IMR-90 (cell line): ENCODE results near the gene STARD8. TPM values are rescaled to one million over a fixed set of nuclear protein-coding genes. Genes with fewer than 3 reads are reported as not detected.
A peak's percentile ranks its signal among the peaks of the same experiment; 100 is the strongest.

Source experiments
- ATAC-seq: fragments of 200-7000 bp; cut with Tn5 transposase; 2 replicates; pipeline ENCODE4 v1.9.1; 2020; ENCODE audit warnings: low read depth, mild to moderate bottlenecking, moderate library complexity
- BruUV-seq: library from RNA; stranded (reverse); fragments of 400-500 nt; replicated peaks from 2 replicates; lab custom pipeline; 2021; lab: Mats Ljungman, UMichigan
- CTCF ChIA-PET: fragments of 300-600 bp; formaldehyde crosslinking; extraction: SDS; loops from one replicate; lab custom pipeline; 2021; ENCODE audit warnings: antibody characterized with exemption; lab: Yijun Ruan, JAX
- POLR2A ChIA-PET: fragments of 300-600 bp; sonication (Branson Sonifier 250); formaldehyde crosslinking; loops from one replicate; lab custom pipeline; 2022; ENCODE audit warnings: antibody characterized with exemption; ENCODE audit not compliant: unreplicated experiment; lab: Charles Lee
- DNase-seq: peaks from one replicate; pipeline ENCODE4 v3.0.0; 2013
- H2AFZ ChIP-seq: replicated peaks from 2 replicates; pipeline ENCODE3; 2013; ENCODE audit warnings: low read length, mild to moderate bottlenecking; ENCODE audit not compliant: poor library complexity
- H2AK5ac ChIP-seq: 2 replicates; pipeline ENCODE4 v1.6.1; 2013; ENCODE audit warnings: low read depth, low read length, inconsistent platforms
- H2AK9ac ChIP-seq: replicated peaks from 2 replicates; pipeline ENCODE3; 2013; ENCODE audit warnings: mild to moderate bottlenecking, low read depth, low read length, moderate library complexity; ENCODE audit not compliant: poor library complexity
- H2BK120ac ChIP-seq: 2 replicates; pipeline ENCODE4 v1.6.1; 2013; ENCODE audit warnings: low read depth, low read length, inconsistent platforms
- H2BK15ac ChIP-seq: 3 replicates; pipeline ENCODE4 v1.6.1; 2013; ENCODE audit warnings: low read depth, low read length, inconsistent platforms
- H2BK20ac ChIP-seq: 2 replicates; pipeline ENCODE4 v1.6.1; 2013; ENCODE audit warnings: low read depth, mild to moderate bottlenecking, inconsistent platforms, low read length, moderate library complexity
- H2BK5ac ChIP-seq: 2 replicates; pipeline ENCODE4 v1.6.1; 2013; ENCODE audit warnings: mild to moderate bottlenecking, low read depth, low read length, inconsistent platforms; ENCODE audit not compliant: poor library complexity, severe bottlenecking
- H3K14ac ChIP-seq: replicated peaks from 2 replicates; pipeline ENCODE4 v1.6.1; 2013; ENCODE audit warnings: low read depth, low read length, inconsistent platforms
- H3K18ac ChIP-seq: 2 replicates; pipeline ENCODE4 v1.6.1; 2013; ENCODE audit warnings: low read depth, low read length, control low read depth
- H3K23ac ChIP-seq: 2 replicates; pipeline ENCODE4 v1.6.1; 2013; ENCODE audit warnings: low read depth, low read length, inconsistent platforms
- H3K27ac ChIP-seq: 2 replicates; pipeline ENCODE4 v1.5.1; 2013; ENCODE audit warnings: mild to moderate bottlenecking, control low read depth, low read length; ENCODE audit not compliant: insufficient read depth
- H3K27me3 ChIP-seq: 2 replicates; pipeline ENCODE4 v1.6.1; 2013; ENCODE audit warnings: low read length; ENCODE audit not compliant: control insufficient read depth, insufficient read depth
- H3K36me3 ChIP-seq: 2 replicates; pipeline ENCODE4 v1.6.1; 2013; ENCODE audit warnings: low read length, mixed read lengths; ENCODE audit not compliant: control insufficient read depth, insufficient read depth
- H3K4ac ChIP-seq: 2 replicates; pipeline ENCODE4 v1.6.1; 2013; ENCODE audit warnings: low read depth, low read length, inconsistent platforms
- H3K4me1 ChIP-seq: 2 replicates; pipeline ENCODE4 v1.6.1; 2013; ENCODE audit warnings: low read length, mixed read lengths; ENCODE audit not compliant: control insufficient read depth, insufficient read depth
- H3K4me2 ChIP-seq: 2 replicates; pipeline ENCODE4 v1.6.1; 2013; ENCODE audit warnings: low read depth, mild to moderate bottlenecking, control low read depth, low read length, moderate library complexity
- H3K4me3 ChIP-seq: 2 replicates; pipeline ENCODE4 v1.5.1; 2013; ENCODE audit warnings: low read depth, mild to moderate bottlenecking, control low read depth, low read length, moderate library complexity; ENCODE audit not compliant: insufficient read depth
- H3K56ac ChIP-seq: 2 replicates; pipeline ENCODE4 v1.6.1; 2013; ENCODE audit warnings: low read length, inconsistent platforms; ENCODE audit not compliant: insufficient read depth; ENCODE audit errors: extremely low read depth
- H3K79me1 ChIP-seq, 2 experiments: 2 replicates each; pipeline ENCODE4 v1.6.1; 2013; ENCODE audit warnings: low read length in 2 of 2, inconsistent platforms in 1 of 2, low read depth in 1 of 2
- H3K9ac ChIP-seq: 2 replicates; pipeline ENCODE4 v1.6.1; 2013; ENCODE audit warnings: low read depth, low read length, control low read depth
- H3K9me1 ChIP-seq: 2 replicates; pipeline ENCODE4 v1.6.1; 2013; ENCODE audit warnings: low read length, inconsistent platforms; ENCODE audit not compliant: insufficient read depth
- H3K9me3 ChIP-seq: 2 replicates; pipeline ENCODE4 v1.6.1; 2013; ENCODE audit warnings: low read length; ENCODE audit not compliant: control insufficient read depth, insufficient read depth
- H4K20me1 ChIP-seq: 2 replicates; pipeline ENCODE4 v1.6.1; 2013; ENCODE audit warnings: low read length, inconsistent platforms; ENCODE audit not compliant: insufficient read depth
- H4K5ac ChIP-seq: 2 replicates; pipeline ENCODE4 v1.6.1; 2013; ENCODE audit warnings: mild to moderate bottlenecking, low read depth, low read length, control low read depth
- H4K8ac ChIP-seq, 2 experiments: 2 replicates each; pipeline ENCODE4 v1.6.1; 2013; ENCODE audit warnings: low read depth in 2 of 2, low read length in 2 of 2, control low read depth in 1 of 2, inconsistent platforms in 1 of 2
- H4K91ac ChIP-seq: 2 replicates; pipeline ENCODE4 v1.6.1; 2013; ENCODE audit warnings: low read depth, low read length, inconsistent platforms; ENCODE audit not compliant: insufficient read depth
- RCOR1 ChIP-seq: IDR thresholded peaks from 2 replicates; pipeline ENCODE4 v1.6.1; 2012; ENCODE audit warnings: mild to moderate bottlenecking, low read length, improper control_type of control experiment; ENCODE audit not compliant: insufficient replicate concordance
- WGBS, 2 experiments: methylation state at CpG; one replicate each; pipeline versions ENCODE4 v1.1.5 to v1.1.7; 2013; ENCODE audit warnings: missing lambda C conversion rate in 2 of 2; ENCODE audit not compliant: insufficient read length in 1 of 2; ENCODE audit errors: extremely low coverage in 2 of 2; 5-methylcytosine and 5-hydroxymethylcytosine counted together
- dilution Hi-C: fragments of 300-500 bp; cut with HindIII; formaldehyde crosslinking; loops from one replicate; pipeline ENCODE4 v1.14.3; 2018; ENCODE audit warnings: low sequenced_read_pairs; ENCODE audit not compliant: unreplicated experiment
- in situ Hi-C: fragments of 300-500 bp; cut with MboI; formaldehyde crosslinking; loops from 3 replicates; pipeline ENCODE4 v1.14.3; 2019; ENCODE audit warnings: low sequenced_read_pairs, inconsistent platforms, mixed read lengths
- intact Hi-C: fragments of 100-400 bp; cut with micrococcal nuclease; formaldehyde crosslinking; loops from 2 replicates; pipeline ENCODE4 v1.10.0; 2022
- polyA plus RNA-seq, 3 experiments: library from polyadenylated mRNA; depleted of rRNA; stranded (reverse); fragments of >200 nt; gene quantifications; 2 replicates each; pipeline ENCODE4 v1.2.3, GENCODE V29; 2012; ENCODE audit warnings: low replicate concordance in 1 of 3
- total RNA-seq: library from RNA; depleted of rRNA; stranded (reverse); fragments of >200 nt; gene quantifications from 2 replicates; pipeline ENCODE4 v1.2.3, GENCODE V29; 2012
- TF ChIP-seq, protein P1 (sequence below): conservative IDR thresholded peaks from 2 replicates; pipeline ENCODE4 v1.5.1; 2012; ENCODE audit warnings: mild to moderate bottlenecking, low read depth, low read length, improper control_type of control experiment

The STARD8 gene
- total and polyA plus RNA-seq, 2 of the 4 experiments (the other 2 are of a cell fraction) = 1.6 to 2.3 TPM

DNA sequence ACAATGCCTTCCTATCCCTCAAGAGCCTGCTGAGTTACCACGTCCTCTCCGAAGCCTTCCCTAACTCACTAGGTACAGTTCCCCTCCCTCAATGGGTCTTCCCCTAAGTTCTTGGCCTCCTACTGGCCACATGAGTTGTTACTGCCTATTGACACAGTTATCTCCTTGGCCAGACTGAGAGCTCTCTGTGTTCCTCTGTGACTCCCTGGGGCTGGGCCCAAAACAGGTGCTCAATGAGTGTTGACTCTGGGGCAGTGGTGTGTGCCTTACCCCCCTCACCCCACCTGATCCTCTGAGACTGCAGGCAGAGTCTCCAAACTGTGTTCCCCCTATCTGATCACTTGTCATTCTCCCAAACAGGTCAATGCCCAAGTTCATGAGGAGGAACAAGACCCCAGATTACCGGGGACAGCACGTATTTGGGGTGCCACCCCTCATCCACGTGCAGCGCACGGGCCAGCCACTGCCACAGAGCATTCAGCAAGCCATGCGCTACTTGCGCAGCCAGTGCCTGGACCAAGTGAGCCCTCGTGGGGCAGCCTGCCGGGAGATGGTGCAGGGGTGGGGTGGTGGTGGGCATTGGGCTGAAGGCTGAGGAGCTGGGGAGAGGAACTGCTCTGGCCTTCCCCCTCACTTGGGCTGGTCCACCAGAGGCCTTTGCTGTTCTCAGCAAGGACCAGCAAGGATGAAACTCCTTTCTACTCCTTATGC, 72.6 kb downstream of the STARD8 start:
- H3K27me3 ChIP-seq = peaks cover 9% of the 10 kb centered on the region; the same call in 1 of the 2 replicates
- ChIA-PET POLR2A (no interaction called here), CTCF (no interaction called here)
- DNase-seq (no peak), ATAC-seq (peak; percentile 57)
- H3K9ac ChIP-seq = no peak overlapping the region
- no peak overlapping the region for H2BK5ac ChIP-seq
- peak overlapping the region; percentile 61 for H2AK9ac ChIP-seq
- in situ Hi-C loops (loop anchor here (10.0 to 25.0 kb wide), 2 partner anchors 205 to 533 kb away; no protein-coding TSS in a partner anchor), intact Hi-C loops (no loop called here), dilution Hi-C loops (no loop called here)
- H3K4me2 ChIP-seq = no peak overlapping the region
- H2BK15ac ChIP-seq = no peak overlapping the region
- H2BK120ac ChIP-seq = no peak overlapping the region
- no peaks in the 10 kb centered on the region for H3K9me3 ChIP-seq
- BruUV-seq = no TSS peak
- no peak overlapping the region for H3K4ac ChIP-seq
- no peak overlapping the region for H4K91ac ChIP-seq
- H3K27ac ChIP-seq = no peak overlapping the region
- H3K56ac ChIP-seq = no peak overlapping the region
- no peaks in the 10 kb centered on the region for H3K9me1 ChIP-seq
- no peak overlapping the region for H3K18ac ChIP-seq
- H2BK20ac ChIP-seq = no peak overlapping the region
- no peaks in the 10 kb centered on the region for H3K36me3 ChIP-seq
- TF ChIP-seq RCOR1 = no peak
- TF ChIP-seq, protein P1, sequence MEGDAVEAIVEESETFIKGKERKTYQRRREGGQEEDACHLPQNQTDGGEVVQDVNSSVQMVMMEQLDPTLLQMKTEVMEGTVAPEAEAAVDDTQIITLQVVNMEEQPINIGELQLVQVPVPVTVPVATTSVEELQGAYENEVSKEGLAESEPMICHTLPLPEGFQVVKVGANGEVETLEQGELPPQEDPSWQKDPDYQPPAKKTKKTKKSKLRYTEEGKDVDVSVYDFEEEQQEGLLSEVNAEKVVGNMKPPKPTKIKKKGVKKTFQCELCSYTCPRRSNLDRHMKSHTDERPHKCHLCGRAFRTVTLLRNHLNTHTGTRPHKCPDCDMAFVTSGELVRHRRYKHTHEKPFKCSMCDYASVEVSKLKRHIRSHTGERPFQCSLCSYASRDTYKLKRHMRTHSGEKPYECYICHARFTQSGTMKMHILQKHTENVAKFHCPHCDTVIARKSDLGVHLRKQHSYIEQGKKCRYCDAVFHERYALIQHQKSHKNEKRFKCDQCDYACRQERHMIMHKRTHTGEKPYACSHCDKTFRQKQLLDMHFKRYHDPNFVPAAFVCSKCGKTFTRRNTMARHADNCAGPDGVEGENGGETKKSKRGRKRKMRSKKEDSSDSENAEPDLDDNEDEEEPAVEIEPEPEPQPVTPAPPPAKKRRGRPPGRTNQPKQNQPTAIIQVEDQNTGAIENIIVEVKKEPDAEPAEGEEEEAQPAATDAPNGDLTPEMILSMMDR = 0 out of 2 replicates have a peak, but pooled peaks have one; percentile 8
- H4K8ac ChIP-seq = no peak overlapping the region
- no peak overlapping the region for H4K5ac ChIP-seq
- no peak overlapping the region for H3K14ac ChIP-seq
- 83% methylated on average over 1 of the region's 11 CpGs; no CpG with 5 or more reads in 1 of the 2 experiments for WGBS, 2 experiments
- no peaks in the 10 kb centered on the region for H3K4me1 ChIP-seq
- no peak overlapping the region for H2AK5ac ChIP-seq
- peak overlapping the region; percentile 3 for H2AFZ ChIP-seq
- H3K23ac ChIP-seq = no peak overlapping the region
- H3K4me3 ChIP-seq = no peak overlapping the region
- no peaks in the 10 kb centered on the region for H3K79me1 ChIP-seq
- H4K20me1 ChIP-seq = no peaks in the 10 kb centered on the region
